BJ (cell line): ENCODE data around the gene AFM. TPM values are rescaled to one million over a fixed set of nuclear protein-coding genes. Genes with fewer than 3 reads are reported as not detected.

Experiments
- CTCF ChIA-PET: fragments of 350-600 bp; formaldehyde crosslinking; extraction: SDS; loops from one replicate; lab custom pipeline; 2021; ENCODE audit warnings: antibody characterized with exemption, inconsistent platforms; lab: Yijun Ruan, JAX
- POLR2A ChIA-PET: fragments of 300-600 bp; sonication (Branson Sonifier 250); formaldehyde crosslinking; extraction: SDS; loops from one replicate; lab custom pipeline; 2021; ENCODE audit warnings: antibody characterized with exemption; lab: Charles Lee
- DNase-seq: peaks from one replicate; pipeline ENCODE4 v3.0.0-alpha.2; 2011; ENCODE audit warnings: low read depth
- H3K27me3 ChIP-seq: 2 replicates; pipeline ENCODE4 v1.6.0; 2011; ENCODE audit warnings: low read length; ENCODE audit not compliant: control insufficient read depth, insufficient read depth
- H3K36me3 ChIP-seq: 2 replicates; pipeline ENCODE4 v1.5.1; 2011; ENCODE audit warnings: low read length; ENCODE audit not compliant: control insufficient read depth, insufficient read depth
- H3K4me3 ChIP-seq: 2 replicates; pipeline ENCODE4 v1.5.1; 2011; ENCODE audit warnings: low read depth, mild to moderate bottlenecking, control low read depth, low read length
- CTCF ChIP-seq: IDR thresholded peaks from 2 replicates; pipeline ENCODE4 v1.5.1; 2011; ENCODE audit warnings: low read depth, mild to moderate bottlenecking, control low read depth, inconsistent platforms, low read length, moderate library complexity; ENCODE audit not compliant: insufficient read depth
- polyA plus RNA-seq: library from polyadenylated mRNA; depleted of rRNA; stranded (reverse); fragments of >200 nt; gene quantifications from 2 replicates; pipeline ENCODE4 v1.2.3, GENCODE V29; 2011

Gene AFM
- polyA plus RNA-seq, 1 experiment: not detected

GRCh38 chr4:73438048-73438447 is 43.5 kb upstream of the AFM start:
- H3K27me3 ChIP-seq: 0 out of 2 replicates have a peak, but pooled peaks cover 2% of the 10 kb centered on the region
- H3K36me3 ChIP-seq: no peaks in the 10 kb centered on the region
- no peak overlapping the region for H3K4me3 ChIP-seq
- no peak for TF ChIP-seq CTCF
- POLR2A ChIA-PET: no interaction called here
- CTCF ChIA-PET: interaction anchor here (0.6 to 1.9 kb wide), 4 partner anchors 9 to 20 kb away, joined by 3 to 10 read pairs (median 4); no protein-coding TSS in a partner anchor
- no peak for DNase-seq

GRCh38 chr4:73438582-73439215 is 42.8 kb upstream of the AFM start:
- ChIA-PET POLR2A (no interaction called here), CTCF (interaction anchor here (0.6 to 1.9 kb wide), 4 partner anchors 8 to 20 kb away, joined by 3 to 10 read pairs (median 4); no protein-coding TSS in a partner anchor)
- no peak for TF ChIP-seq CTCF
- Histone ChIP-seq H3K36me3 (no peaks in the 10 kb centered on the region), H3K27me3 (0 out of 2 replicates have a peak, but pooled peaks cover 2% of the 10 kb centered on the region), H3K4me3 (no peak overlapping the region)
- DNase-seq: no peak

- ChIA-PET CTCF (no interaction called here), POLR2A (no interaction called here)
- no peak for TF ChIP-seq CTCF
- Histone ChIP-seq H3K4me3 (no peak overlapping the region), H3K27me3 (0 out of 2 replicates have a peak, but pooled peaks cover 2% of the 10 kb centered on the region), H3K36me3 (no peaks in the 10 kb centered on the region)
- DNase-seq: no peak
These were observed 42.1 kb upstream of the AFM start for GRCh38 chr4:73439445-73439844.

GRCh38 chr4:73439991-73440390 is 41.6 kb upstream of the AFM start:
- ChIA-PET POLR2A (no interaction called here), CTCF (no interaction called here)
- H3K4me3 ChIP-seq: no peak overlapping the region
- H3K27me3 ChIP-seq: 0 out of 2 replicates have a peak, but pooled peaks cover 2% of the 10 kb centered on the region
- TF ChIP-seq CTCF: no peak
- H3K36me3 ChIP-seq: no peaks in the 10 kb centered on the region
- DNase-seq: no peak

GRCh38 chr4:73440653-73441052 is 40.9 kb upstream of the AFM start:
- H3K4me3 ChIP-seq: no peak overlapping the region
- H3K27me3 ChIP-seq: 0 out of 2 replicates have a peak, but pooled peaks cover 2% of the 10 kb centered on the region
- H3K36me3 ChIP-seq: no peaks in the 10 kb centered on the region
- ChIA-PET POLR2A (no interaction called here), CTCF (no interaction called here)
- no peak for DNase-seq
- no peak for TF ChIP-seq CTCF
